H1 (cell line): ENCODE measurements around the gene SLC24A3. TPM values are rescaled to one million over a fixed set of nuclear protein-coding genes. Genes with fewer than 3 reads are reported as not detected.
A peak's percentile ranks its signal among the peaks of the same experiment; 100 is the strongest.

Source experiments
- CTCF ChIA-PET: fragments of 300-600 bp; sonication (Branson Sonifier 250); formaldehyde crosslinking; loops from one replicate; lab custom pipeline; 2021; ENCODE audit not compliant: partially characterized antibody; lab: Charles Lee
- POLR2A ChIA-PET: fragments of 300-600 bp; sonication (Branson Sonifier 250); formaldehyde crosslinking; loops from one replicate; lab custom pipeline; 2021; ENCODE audit warnings: inconsistent platforms; ENCODE audit not compliant: partially characterized antibody; lab: Charles Lee
- DNase-seq, 2 experiments: peaks; one replicate each; pipeline versions ENCODE4 v3.0.0 to v3.0.0-alpha.2; 2010 to 2022; ENCODE audit warnings: low spot score in 2 of 2, low read depth in 1 of 2, mixed read lengths in 1 of 2
- FAIRE-seq: peaks from 2 replicates; lab custom pipeline; 2011; peaks lifted over from hg19 to GRCh38; lab: Jason Lieb, UNC
- H2AFZ ChIP-seq: 2 replicates; pipeline ENCODE4 v1.8.1; 2012; ENCODE audit warnings: low read length, inconsistent platforms
- H2AK5ac ChIP-seq: 2 replicates; pipeline ENCODE4 v1.6.1; 2013; ENCODE audit warnings: low read depth, low read length
- H2BK120ac ChIP-seq: replicated peaks from 2 replicates; pipeline ENCODE3; 2013; ENCODE audit warnings: low read depth, low read length, inconsistent platforms
- H2BK12ac ChIP-seq: 2 replicates; pipeline ENCODE4 v1.6.1; 2013; ENCODE audit warnings: low read depth, low read length
- H2BK15ac ChIP-seq: 2 replicates; pipeline ENCODE4 v1.6.1; 2013; ENCODE audit warnings: low read length
- H2BK20ac ChIP-seq: 2 replicates; pipeline ENCODE4 v1.6.1; 2013; ENCODE audit warnings: low read length
- H2BK5ac ChIP-seq: 2 replicates; pipeline ENCODE4 v1.6.1; 2013; ENCODE audit warnings: low read depth, low read length
- H3K14ac ChIP-seq: 2 replicates; pipeline ENCODE4 v1.6.1; 2013; ENCODE audit warnings: inconsistent platforms; ENCODE audit not compliant: insufficient read length
- H3K18ac ChIP-seq: 2 replicates; pipeline ENCODE4 v1.6.1; 2013; ENCODE audit warnings: low read length; ENCODE audit errors: extremely low read depth
- H3K23ac ChIP-seq: 2 replicates; pipeline ENCODE4 v1.6.1; 2013; ENCODE audit warnings: inconsistent platforms; ENCODE audit not compliant: insufficient read length
- H3K23me2 ChIP-seq: 2 replicates; pipeline ENCODE4 v1.6.1; 2013; ENCODE audit warnings: low read depth, low read length
- H3K27ac ChIP-seq: 2 replicates; pipeline ENCODE4 v1.6.1; 2011; ENCODE audit warnings: low read depth, low read length, inconsistent platforms
- H3K27me3 ChIP-seq, 4 experiments: replicated peaks in 1 of 4; 1 replicate in 1 of 4; 2 replicates in 3 of 4; pipeline versions ENCODE4 v1.6.1 to v1.8.1; 2011 to 2013; ENCODE audit warnings: low read length in 3 of 4, mild to moderate bottlenecking in 3 of 4, inconsistent platforms in 2 of 4, mixed read lengths in 2 of 4, moderate library complexity in 1 of 4; ENCODE audit not compliant: control insufficient read depth in 3 of 4, insufficient read depth in 3 of 4; ENCODE audit errors: extremely low read depth in 1 of 4
- H3K36me3 ChIP-seq, 4 experiments: 2 replicates each; pipeline versions ENCODE4 v1.6.1 to v1.8.1; 2011 to 2013; ENCODE audit warnings: mild to moderate bottlenecking in 4 of 4, low read length in 3 of 4, moderate library complexity in 2 of 4, control low read depth in 1 of 4, inconsistent platforms in 1 of 4; ENCODE audit not compliant: insufficient read depth in 4 of 4, control insufficient read depth in 2 of 4
- H3K4ac ChIP-seq: replicated peaks from 2 replicates; pipeline ENCODE3; 2013; ENCODE audit warnings: low read length, low read depth, mixed read lengths, inconsistent platforms; ENCODE audit not compliant: insufficient read length
- H3K4me1 ChIP-seq, 4 experiments: replicated peaks in 1 of 4; 1 replicate in 1 of 4; 2 replicates in 3 of 4; pipeline versions ENCODE4 v1.6.1 to v1.8.1; 2011 to 2013; ENCODE audit warnings: low read length in 3 of 4, inconsistent platforms in 2 of 4, mixed read lengths in 1 of 4; ENCODE audit not compliant: insufficient read depth in 4 of 4, control insufficient read depth in 3 of 4
- H3K4me2 ChIP-seq, 2 experiments: 2 replicates each; pipeline versions ENCODE4 v1.6.1 to v1.8.1; 2011 to 2013; ENCODE audit warnings: low read depth in 2 of 2, low read length in 2 of 2, control low read depth in 1 of 2, inconsistent platforms in 1 of 2, mild to moderate bottlenecking in 1 of 2; ENCODE audit not compliant: insufficient read depth in 1 of 2
- H3K4me3 ChIP-seq, 4 experiments: fragments of 200-600, 300-600 bp in 1 of 4; sonication (generic), shearing (Covaris generic), sonication (Bioruptor Twin) in 1 of 4; 2 replicates each; pipeline versions ENCODE4 v1.5.1 to v1.8.1; 2011 to 2016; ENCODE audit warnings: low read length in 4 of 4, low read depth in 3 of 4, control low read depth in 2 of 4, inconsistent platforms in 2 of 4, mild to moderate bottlenecking in 2 of 4, mixed read lengths in 1 of 4, moderate library complexity in 1 of 4; ENCODE audit not compliant: insufficient read depth in 2 of 4; ENCODE audit errors: extremely low read depth in 1 of 4
- H3K56ac ChIP-seq: replicated peaks from 2 replicates; pipeline ENCODE3; 2013; ENCODE audit warnings: low read depth, mild to moderate bottlenecking, mixed read lengths, low read length, inconsistent platforms; ENCODE audit not compliant: insufficient read length
- H3K79me1 ChIP-seq: 2 replicates; pipeline ENCODE4 v1.6.1; 2013; ENCODE audit warnings: low read depth, low read length, control low read depth
- H3K79me2 ChIP-seq, 2 experiments: 2 replicates each; pipeline versions ENCODE4 v1.6.1 to v1.8.1; 2012 to 2013; ENCODE audit warnings: low read length in 2 of 2, mild to moderate bottlenecking in 2 of 2, inconsistent platforms in 1 of 2; ENCODE audit not compliant: insufficient read depth in 2 of 2, control insufficient read depth in 1 of 2
- H3K9ac ChIP-seq, 4 experiments: replicated peaks in 1 of 4; 1 replicate in 1 of 4; 2 replicates in 3 of 4; pipeline versions ENCODE4 v1.6.1 to v1.8.1; 2011 to 2013; ENCODE audit warnings: low read depth in 3 of 4, low read length in 3 of 4, control low read depth in 2 of 4, mild to moderate bottlenecking in 2 of 4, moderate library complexity in 2 of 4, inconsistent platforms in 1 of 4; ENCODE audit errors: extremely low read depth in 1 of 4
- H3K9me3 ChIP-seq, 2 experiments: 2 replicates each; pipeline versions ENCODE4 v1.6.1 to v1.8.1; 2012 to 2013; ENCODE audit warnings: mild to moderate bottlenecking in 2 of 2, moderate library complexity in 2 of 2, control low read depth in 1 of 2, inconsistent platforms in 1 of 2, low read depth in 1 of 2, low read length in 1 of 2, mixed read lengths in 1 of 2; ENCODE audit not compliant: insufficient read depth in 2 of 2
- H4K20me1 ChIP-seq, 2 experiments: replicated peaks in 1 of 2; 2 replicates each; pipeline versions ENCODE3 to v1.8.1; 2011 to 2013; ENCODE audit warnings: inconsistent platforms in 2 of 2, low read length in 2 of 2, mild to moderate bottlenecking in 1 of 2; ENCODE audit not compliant: insufficient read depth in 2 of 2, control insufficient read depth in 1 of 2
- H4K5ac ChIP-seq: 2 replicates; pipeline ENCODE4 v1.6.1; 2013; ENCODE audit warnings: low read length, low read depth, mixed read lengths, inconsistent platforms; ENCODE audit not compliant: insufficient read length
- H4K8ac ChIP-seq: 2 replicates; pipeline ENCODE4 v1.8.0; 2013; ENCODE audit warnings: mild to moderate bottlenecking, moderate library complexity, low read length, inconsistent platforms; ENCODE audit not compliant: insufficient read depth; ENCODE audit errors: extremely low read depth
- H4K91ac ChIP-seq: replicated peaks from 2 replicates; pipeline ENCODE3; 2013; ENCODE audit warnings: low read length, mixed read lengths, inconsistent platforms; ENCODE audit not compliant: insufficient read length
- HDAC6 ChIP-seq: IDR thresholded peaks from one replicate; pipeline ENCODE4 v1.7.1; 2012; ENCODE audit warnings: low read depth, mild to moderate bottlenecking, inconsistent platforms, low read length, moderate library complexity
- JUN ChIP-seq: IDR thresholded peaks from 2 replicates; pipeline ENCODE4 v1.6.1; 2011; ENCODE audit warnings: low read depth, mild to moderate bottlenecking, improper control_type of control experiment, low read length
- SP4 ChIP-seq: IDR thresholded peaks from 2 replicates; pipeline ENCODE4 v1.6.1; 2012; ENCODE audit warnings: low read length, inconsistent platforms
- SRF ChIP-seq: IDR thresholded peaks from 2 replicates; pipeline ENCODE4 v1.6.1; 2011; ENCODE audit warnings: mild to moderate bottlenecking, low read depth, low read length, moderate library complexity
- WGBS, 2 experiments: shearing (Covaris generic) in 1 of 2; methylation state at CpG; one replicate each; pipeline versions ENCODE4 v1.1.6 to v1.1.7; 2013 to 2015; ENCODE audit warnings: low lambda C conversion rate in 2 of 2, mixed read lengths in 2 of 2, inconsistent platforms in 1 of 2, low coverage in 1 of 2, missing lambda C conversion rate in 1 of 2; ENCODE audit not compliant: insufficient replicate concordance in 2 of 2, insufficient coverage in 1 of 2, insufficient read length in 1 of 2; ENCODE audit errors: extremely low coverage in 1 of 2, missing lambda C conversion rate in 1 of 2; 5-methylcytosine and 5-hydroxymethylcytosine counted together
- polyA plus RNA-seq, 7 experiments: library from polyadenylated mRNA; depleted of rRNA in 3 of 7; stranded (reverse) in 5 of 7; unstranded in 2 of 7; fragments of >200 nt in 5 of 7; fragments of 200-250 nt in 2 of 7; gene quantifications; 1 replicate in 5 of 7; 2 replicates in 1 of 7; 4 replicates in 1 of 7; pipeline versions ENCODE4 v1.2.1 to v1.2.3, GENCODE V29; 2011 to 2013; ENCODE audit warnings: missing spikeins in 2 of 7, mixed read lengths in 2 of 7
- total RNA-seq: library from RNA; stranded (reverse); fragmentation: NEBNext Ultra II Directional; extraction: Animal tissue kit (Norgen Biotek cat#: 25700); gene quantifications from 2 replicates; pipeline ENCODE4 v1.2.1, GENCODE V29; 2021

Gene SLC24A3
- total and polyA plus RNA-seq, 2 of the 8 experiments (the other 6 are each of a cell fraction or from before 2014, with no cell fraction given): 4.5 to 6.3 TPM

DNA sequence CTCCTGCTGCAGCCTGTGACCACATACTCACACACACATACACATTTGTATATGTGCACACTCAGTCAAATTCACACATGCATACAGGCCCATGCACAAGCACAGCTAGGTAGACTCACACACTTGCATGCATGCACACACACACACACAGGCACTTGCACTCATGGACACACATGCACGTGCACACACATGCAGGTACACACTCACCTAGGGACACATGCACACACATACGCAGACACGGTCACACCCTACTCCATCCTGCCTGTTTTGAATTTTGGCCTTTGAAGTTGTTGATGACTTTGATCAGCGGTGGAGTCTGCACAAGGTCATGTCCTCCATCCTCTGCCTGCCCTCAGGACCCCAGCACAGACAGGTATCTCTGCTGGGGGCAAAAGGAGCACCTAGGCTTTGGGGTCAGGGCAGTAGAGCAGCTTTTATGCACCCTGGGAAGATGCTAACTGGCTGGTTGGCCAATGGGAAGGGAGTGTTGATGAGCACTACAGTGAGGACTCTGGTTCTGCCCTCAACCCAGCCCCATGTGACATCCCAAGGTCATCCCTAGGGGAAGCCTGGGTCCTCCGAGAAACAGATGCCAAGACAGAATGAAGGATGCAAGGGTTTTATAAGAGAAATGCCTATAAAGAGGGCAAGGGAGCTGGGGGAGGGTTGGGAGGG, 218.3 kb downstream of the SLC24A3 start:
- no peaks in the 10 kb centered on the region for H3K9me3 ChIP-seq
- H3K56ac ChIP-seq: no peak overlapping the region
- no peak overlapping the region for H3K14ac ChIP-seq
- 99% methylated on average over 5 of the region's 5 CpGs; no CpG with 5 or more reads in 1 of the 2 experiments for WGBS, 2 experiments
- H2BK5ac ChIP-seq: no peak overlapping the region
- no peak overlapping the region for H2BK12ac ChIP-seq
- no peaks in the 10 kb centered on the region; the same call in 1 of the 2 replicates for H3K79me1 ChIP-seq
- no peaks in the 10 kb centered on the region for H3K79me2 ChIP-seq
- H3K4ac ChIP-seq: no peak overlapping the region
- H2BK20ac ChIP-seq: no peak overlapping the region
- no peak overlapping the region for H2AFZ ChIP-seq
- no peaks in the 10 kb centered on the region for H3K27me3 ChIP-seq
- H2BK15ac ChIP-seq: 0 out of 2 replicates have a peak overlapping the region, but pooled peaks have one; percentile 36
- FAIRE-seq: no peak
- H3K4me1 ChIP-seq: peaks cover 0 to 9% (median 3%) of the 10 kb centered on the region in 4 experiments; a peak in 4 of 7 replicates
- H3K23me2 ChIP-seq: peaks cover 2% of the 10 kb centered on the region; the same call in 1 of the 2 replicates
- H3K4me3 ChIP-seq: no peak overlapping the region
- ChIA-PET POLR2A (no interaction called here), CTCF (no interaction called here)
- no peak overlapping the region for H2BK120ac ChIP-seq
- H3K23ac ChIP-seq: no peak overlapping the region
- peak in 1 of 2 experiments; percentile 24 for DNase-seq
- no peak overlapping the region for H4K8ac ChIP-seq
- no peaks in the 10 kb centered on the region for H3K36me3 ChIP-seq
- H3K27ac ChIP-seq: no peak overlapping the region
- no peak overlapping the region for H3K9ac ChIP-seq
- no peak overlapping the region for H2AK5ac ChIP-seq
- peaks cover 0 to 2% of the 10 kb centered on the region in 2 experiments for H4K20me1 ChIP-seq
- no peak overlapping the region for H3K4me2 ChIP-seq
- H4K91ac ChIP-seq: no peak overlapping the region
- no peak overlapping the region for H4K5ac ChIP-seq
- H3K18ac ChIP-seq: no peak overlapping the region
- no peak for TF ChIP-seq JUN
- TF ChIP-seq SP4: no peak
- no peak for TF ChIP-seq SRF
- TF ChIP-seq HDAC6: no peak
